ENCODE data around the gene FAM20A. TPM values are rescaled to one million over a fixed set of nuclear protein-coding genes. Genes with fewer than 3 reads are reported as not detected.
"Not testable (repeated sequence)": the region's sequence is repeated elsewhere in the genome, so short reads cannot be mapped to it uniquely, and the experiment has no call there.

Gene FAM20A
- total RNA-seq, 1 experiment from 2014 or later = not detected

DNA sequence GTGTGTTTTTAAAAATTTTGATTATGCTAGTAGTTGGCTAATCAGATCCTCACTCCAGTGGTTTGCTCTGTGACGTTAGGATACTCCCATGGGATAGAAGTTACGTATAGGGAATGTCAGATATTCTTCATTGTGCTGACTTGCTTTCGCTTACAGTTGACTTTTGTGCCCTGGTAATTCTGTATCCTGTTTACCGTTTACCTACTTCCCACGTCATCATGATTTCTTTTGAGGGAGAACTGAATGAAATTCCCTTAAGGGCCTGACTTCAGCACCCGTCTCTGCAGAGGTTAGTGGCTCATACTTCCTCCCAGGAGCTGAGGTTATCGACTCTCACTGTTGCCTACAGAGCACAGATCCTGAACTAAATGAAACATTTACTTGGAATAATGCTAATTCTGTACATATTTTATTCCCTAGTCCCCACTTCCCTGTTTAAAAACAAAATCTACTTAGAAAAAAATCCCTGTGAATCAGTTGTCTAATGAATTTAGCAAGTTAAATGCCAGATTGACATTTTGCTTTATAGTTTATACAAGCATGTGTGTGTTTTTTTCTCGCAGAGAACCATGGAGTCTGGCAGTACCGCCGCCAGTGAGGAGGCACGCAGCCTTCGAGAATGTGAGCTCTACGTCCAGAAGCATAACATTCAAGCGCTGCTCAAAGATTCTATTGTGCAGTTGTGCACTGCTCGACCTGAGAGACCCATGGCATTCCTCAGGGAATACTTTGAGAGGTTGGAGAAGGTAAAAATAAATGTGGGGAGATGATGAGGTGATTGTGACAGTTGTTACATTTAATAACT is 86.1 kb downstream of the FAM20A start:
- no peak for DNase-seq (ENCODE audit: low read depth)

DNA sequence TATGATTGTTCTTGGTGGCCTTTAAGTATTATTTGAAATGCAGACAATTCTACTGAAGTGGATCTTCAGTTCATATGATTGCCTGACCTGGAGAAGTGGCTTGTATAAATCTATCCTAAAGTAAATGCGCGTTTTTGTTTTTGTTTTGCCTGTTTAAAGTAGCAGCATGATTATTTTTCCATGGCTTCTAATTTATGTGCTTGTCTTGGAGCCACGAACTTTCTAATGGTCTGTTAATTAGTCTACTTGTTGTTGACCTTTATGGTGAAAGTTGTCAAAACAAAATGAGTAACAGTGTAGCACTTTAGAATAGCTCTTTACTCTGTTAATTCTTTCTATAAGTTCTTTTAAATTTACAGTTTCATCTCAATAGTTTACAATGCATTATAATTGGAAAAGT is 87.2 kb downstream of the FAM20A start:
- in situ Hi-C loops (cut with HindIII; ENCODE audit: low pct_unique_long_range_greater_than_20kb, low sequenced_read_pairs) = no loop called here
- DNase-seq (ENCODE audit: low read depth) = no peak

More for the DNA sequence above, 86.1 kb downstream of the FAM20A start:
- in situ Hi-C loops (cut with HindIII; ENCODE audit: low pct_unique_long_range_greater_than_20kb, low sequenced_read_pairs) = no loop called here

DNA sequence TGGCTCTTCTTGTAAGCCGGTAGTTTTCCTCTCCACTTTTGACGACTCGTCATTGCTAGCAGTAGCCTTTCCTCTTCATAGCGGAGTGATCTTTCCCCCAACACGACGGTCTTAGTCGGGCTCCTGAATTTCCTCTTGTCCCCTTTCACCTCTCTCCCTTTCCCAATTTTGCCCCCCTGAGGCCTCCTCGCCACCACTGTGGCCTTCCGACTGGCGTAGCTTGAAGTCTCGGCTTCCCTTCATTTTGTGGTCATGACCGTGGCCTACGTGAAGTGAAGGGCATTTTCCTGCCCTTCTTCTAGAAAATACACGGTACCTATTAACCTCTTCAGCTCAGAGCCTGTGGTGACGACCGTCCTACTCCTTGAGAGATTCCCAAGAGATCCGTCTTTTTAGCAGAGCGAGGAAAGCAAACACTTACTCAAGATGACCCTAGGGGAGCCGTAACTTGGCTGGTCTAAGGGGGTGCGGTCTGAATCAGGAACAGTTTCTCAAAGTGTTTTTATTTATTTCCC is 88.2 kb downstream of the FAM20A start:
- in situ Hi-C loops (cut with HindIII; ENCODE audit: low pct_unique_long_range_greater_than_20kb, low sequenced_read_pairs) = no loop called here
- DNase-seq (ENCODE audit: low read depth) = peak; percentile 48

GRCh38 chr17:68512247-68512959 is 88.8 kb downstream of the FAM20A start, which contains the start of gene PRKAR1A:
Gene PRKAR1A, plus strand, starts transcription at chr17:68512430. Its CDS starts 2,970 bp downstream, at chr17:68515400.
- in situ Hi-C loops (cut with HindIII; ENCODE audit: low pct_unique_long_range_greater_than_20kb, low sequenced_read_pairs) = no loop called here
- peak; percentile 95 for DNase-seq (ENCODE audit: low read depth)

DNA sequence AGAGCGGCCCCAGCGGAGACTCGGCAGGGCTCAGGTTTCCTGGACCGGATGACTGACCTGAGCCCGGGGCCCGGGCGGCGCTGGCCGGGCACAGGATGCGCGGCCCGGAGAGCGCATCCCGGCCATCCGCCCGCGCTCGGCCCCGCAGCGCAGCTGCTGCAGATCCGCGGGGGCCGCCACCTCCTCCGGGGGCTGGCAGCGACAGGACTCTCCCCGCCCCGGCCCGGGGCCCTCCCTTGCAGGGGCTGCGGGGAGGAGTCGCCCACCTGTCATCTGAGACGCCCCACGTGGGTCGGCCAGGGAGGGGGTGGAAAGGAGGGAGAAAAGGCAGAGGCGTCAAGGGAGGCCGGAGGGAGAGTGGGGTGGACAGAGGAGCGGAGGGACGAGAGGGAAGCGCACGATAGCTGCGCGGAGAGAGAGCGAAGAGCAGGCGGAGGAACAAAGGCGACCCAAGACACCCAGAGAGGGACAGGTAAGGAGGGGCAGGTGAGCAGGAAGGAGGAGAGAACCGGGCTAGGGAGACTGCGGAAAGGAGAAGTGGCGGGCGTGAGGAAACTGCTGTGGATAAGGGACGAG is 89.4 kb downstream of the FAM20A start:
- in situ Hi-C loops (cut with HindIII; ENCODE audit: low pct_unique_long_range_greater_than_20kb, low sequenced_read_pairs) = no loop called here
- DNase-seq (ENCODE audit: low read depth) = peak; percentile 93

DNA sequence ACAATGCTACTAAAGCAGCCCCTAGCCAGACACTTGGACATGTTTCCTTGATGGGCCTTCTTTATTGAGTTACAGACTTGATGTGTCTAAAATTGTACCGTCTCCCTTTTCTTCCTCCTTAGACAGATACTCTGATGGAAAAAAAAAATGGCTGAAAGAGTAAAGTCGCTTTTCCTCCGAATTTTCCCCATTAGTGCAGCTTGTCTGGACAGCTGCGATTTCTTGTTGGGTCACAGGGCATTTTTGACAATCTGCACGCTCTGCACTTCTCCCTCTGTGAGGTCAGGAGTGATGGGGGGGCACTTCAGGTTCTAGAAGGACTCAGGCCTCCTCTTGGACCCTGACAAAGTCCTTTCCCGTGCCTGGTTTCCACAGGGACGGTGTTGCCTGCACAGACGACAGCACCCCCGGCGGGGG is 89.9 kb downstream of the FAM20A start:
- no peak for DNase-seq (ENCODE audit: low read depth)
- in situ Hi-C loops (cut with HindIII; ENCODE audit: low pct_unique_long_range_greater_than_20kb, low sequenced_read_pairs) = no loop called here

- in situ Hi-C loops (cut with HindIII; ENCODE audit: low pct_unique_long_range_greater_than_20kb, low sequenced_read_pairs) = no loop called here
- DNase-seq (ENCODE audit: low read depth) = no peak
Observed at GRCh38 chr17:68509141-68510057, 91.8 kb downstream of the FAM20A start.

DNA sequence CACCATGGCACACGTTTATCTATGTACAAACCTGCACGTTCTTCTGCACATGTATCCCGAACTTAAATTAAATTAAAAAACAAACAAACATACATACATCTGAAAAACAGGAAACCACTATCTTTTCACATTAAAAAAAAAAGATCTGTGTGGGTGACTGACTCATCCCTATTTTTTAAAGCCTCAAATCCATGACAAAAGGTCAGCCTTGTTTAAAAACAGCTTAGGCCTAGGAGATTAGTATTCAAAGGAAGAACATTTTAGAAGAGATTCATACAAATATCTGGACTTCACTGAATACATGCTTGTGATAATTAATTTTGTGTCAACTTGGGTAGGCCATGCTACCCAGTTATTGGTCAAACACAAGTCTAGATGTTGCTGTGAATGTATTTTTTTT is 93.6 kb downstream of the FAM20A start:
- in situ Hi-C loops (cut with HindIII; ENCODE audit: low pct_unique_long_range_greater_than_20kb, low sequenced_read_pairs) = no loop called here
- no peak for DNase-seq (ENCODE audit: low read depth)

- in situ Hi-C loops (cut with HindIII; ENCODE audit: low pct_unique_long_range_greater_than_20kb, low sequenced_read_pairs) = no loop called here
- no peak for DNase-seq (ENCODE audit: low read depth)
Observed at GRCh38 chr17:68505951-68506350, 95.2 kb downstream of the FAM20A start.

DNA sequence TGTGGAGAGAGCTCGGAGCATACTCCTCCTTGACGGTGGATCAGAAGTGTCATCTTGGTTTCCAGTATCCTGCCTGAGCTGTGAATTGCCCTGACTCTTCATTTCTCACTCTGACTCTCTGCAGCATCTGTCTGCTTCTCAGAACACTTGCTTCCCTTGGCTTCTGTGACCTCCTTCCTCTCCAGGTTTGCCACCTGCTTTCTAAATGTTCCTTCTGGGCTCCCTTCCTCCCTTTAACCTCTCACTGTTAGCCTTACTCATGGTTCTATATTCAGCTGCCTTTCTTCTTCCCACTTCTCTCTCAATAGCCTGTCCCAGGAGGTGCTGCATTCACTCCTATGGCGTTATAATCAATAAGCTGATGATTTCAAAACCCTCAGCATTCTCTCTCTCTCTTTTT is 100.1 kb downstream of the FAM20A start:
- in situ Hi-C loops (cut with HindIII; ENCODE audit: low pct_unique_long_range_greater_than_20kb, low sequenced_read_pairs) = no loop called here
- no peak for DNase-seq (ENCODE audit: low read depth)

GRCh38 chr17:68499587-68499986 is 101.6 kb downstream of the FAM20A start:
- in situ Hi-C loops (cut with HindIII; ENCODE audit: low pct_unique_long_range_greater_than_20kb, low sequenced_read_pairs) = no loop called here
- DNase-seq (ENCODE audit: low read depth) = no peak

- no peak for DNase-seq (ENCODE audit: low read depth)
- in situ Hi-C loops (cut with HindIII; ENCODE audit: low pct_unique_long_range_greater_than_20kb, low sequenced_read_pairs) = no loop called here
Observed at GRCh38 chr17:68498479-68499326, 102.5 kb downstream of the FAM20A start.

GRCh38 chr17:68497885-68498319 is 103.3 kb downstream of the FAM20A start:
- DNase-seq (ENCODE audit: low read depth) = no peak
- in situ Hi-C loops (cut with HindIII; ENCODE audit: low pct_unique_long_range_greater_than_20kb, low sequenced_read_pairs) = no loop called here

GRCh38 chr17:68495081-68495480 is 106.1 kb downstream of the FAM20A start:
- in situ Hi-C loops (cut with HindIII; ENCODE audit: low pct_unique_long_range_greater_than_20kb, low sequenced_read_pairs) = no loop called here
- no peak for DNase-seq (ENCODE audit: low read depth)

DNA sequence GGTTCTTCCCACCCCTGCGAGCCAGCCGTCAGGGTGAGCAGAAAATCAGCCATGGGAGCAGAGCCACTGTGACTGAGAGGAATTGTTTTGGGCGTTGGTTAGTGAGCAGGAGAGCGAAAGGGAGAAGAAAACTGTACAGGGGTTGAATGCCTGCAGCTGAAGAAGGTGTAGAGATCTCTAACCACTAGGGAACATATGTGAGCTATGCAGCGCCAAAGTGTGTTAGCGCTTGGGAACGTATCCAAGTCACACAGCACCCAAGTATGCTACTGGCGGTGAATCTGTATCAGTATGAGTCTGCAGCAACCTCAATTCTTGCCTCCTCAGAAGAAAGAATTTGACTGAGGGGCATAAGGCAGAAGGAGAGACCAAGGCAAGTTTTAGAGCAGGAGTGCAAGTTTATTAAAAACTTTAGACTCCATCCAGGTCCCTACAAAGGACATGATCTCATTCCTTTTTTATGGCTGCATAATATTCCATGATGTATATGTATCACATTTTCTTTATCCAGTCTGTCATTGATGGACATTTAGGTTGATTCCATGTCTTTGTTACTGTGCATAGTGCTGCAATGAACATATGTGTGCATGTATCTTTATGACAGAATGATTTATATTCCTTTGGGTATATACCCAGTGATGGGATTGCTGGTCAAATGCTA is 108.6 kb downstream of the FAM20A start:
- DNase-seq (ENCODE audit: low read depth); in situ Hi-C loops (cut with HindIII; ENCODE audit: low pct_unique_long_range_greater_than_20kb, low sequenced_read_pairs): not testable (repeated sequence)

GRCh38 chr17:68491381-68492231 is 109.6 kb downstream of the FAM20A start:
- in situ Hi-C loops (cut with HindIII; ENCODE audit: low pct_unique_long_range_greater_than_20kb, low sequenced_read_pairs) = no loop called here
- DNase-seq (ENCODE audit: low read depth) = no peak
